Stimulated activated CD4-positive, alpha-beta T cell treated with anti-CD3 and anti-CD28 coated beads, TNF-alpha, amount 100 ng/mL, for 48 hours (primary cell): ENCODE data around the gene SHISAL2A.

Experiments
- DNase-seq, 3 donors: peaks; one replicate each; pipeline ENCODE4 v3.0.0-alpha.2; 2020; ENCODE audit warnings: low read depth in 3 of 3

SHISAL2A gene

DNA sequence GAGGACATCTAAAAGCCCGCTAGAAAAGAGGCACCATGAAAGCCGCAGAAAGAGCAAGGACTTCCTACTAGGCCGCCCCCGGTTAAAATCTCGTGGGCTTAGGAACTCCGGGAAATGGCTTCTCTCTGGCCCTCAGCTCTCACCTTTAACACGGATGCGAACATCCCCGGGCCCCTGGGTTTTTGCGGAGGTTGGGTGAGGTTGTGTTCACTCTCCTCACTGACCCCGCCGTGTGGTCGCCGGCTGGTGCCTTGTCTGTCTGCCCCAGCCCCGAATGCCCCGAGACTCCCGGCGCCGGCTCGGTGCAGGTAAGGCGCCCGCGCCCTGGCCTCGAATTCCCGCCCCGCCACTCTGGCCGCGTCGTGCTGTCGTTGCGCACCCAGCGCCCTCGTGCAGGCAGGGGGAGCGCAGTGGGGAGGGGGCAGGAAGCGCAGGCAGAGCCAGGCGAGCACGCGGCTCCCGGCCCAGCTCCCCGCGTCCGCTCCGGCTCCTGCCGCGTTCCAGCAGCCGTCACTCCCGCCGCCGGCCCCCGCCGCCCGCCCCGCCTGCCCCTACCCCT, at the start of gene SHISAL2A:
Gene SHISAL2A, plus strand, starts transcription at position 437 of the 559 bp plus-strand sequence. CDS start 326 bp downstream, outside the sequence.
- peak in 1 of 3 donors; percentile 22 for DNase-seq

DNA sequence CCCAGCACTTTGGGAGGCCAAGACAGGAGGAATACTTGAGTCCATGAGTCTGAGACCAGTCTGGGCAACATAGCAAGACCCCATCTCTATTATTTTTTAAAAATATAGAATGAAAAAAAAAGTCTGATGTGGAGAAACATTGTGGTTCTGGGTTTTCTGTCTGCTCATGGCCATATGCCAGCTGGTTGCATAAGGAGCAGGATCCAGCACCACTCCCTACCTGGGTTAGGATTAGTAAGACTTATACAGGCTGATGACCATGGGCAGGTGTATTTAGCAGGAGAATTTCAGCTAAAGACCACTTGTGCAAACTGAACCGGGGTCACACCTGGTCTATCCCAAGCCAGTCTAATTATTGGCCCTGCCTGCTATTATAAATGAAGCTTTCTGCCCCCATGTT, 47.5 kb upstream of the SHISAL2A start:
- DNase-seq, result no peak

DNA sequence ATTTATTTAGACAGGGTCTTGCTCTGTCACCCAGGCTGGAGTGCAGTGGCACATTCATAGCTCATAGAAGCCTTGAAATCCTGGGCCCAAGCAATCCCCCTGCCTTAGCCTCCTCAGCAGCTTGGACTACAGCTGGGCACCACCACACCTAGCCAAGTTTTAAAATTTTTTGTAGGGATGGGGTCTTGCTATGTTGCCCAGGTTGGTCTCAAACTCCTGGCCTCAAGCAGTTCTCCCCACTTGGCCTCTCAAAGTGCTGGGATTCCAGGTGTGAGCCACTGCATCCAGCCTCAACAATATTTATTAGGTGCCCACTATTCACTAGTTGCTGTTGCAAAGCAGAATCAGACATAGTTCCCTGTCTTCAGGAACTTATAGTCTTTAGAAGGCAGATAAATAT, 44.9 kb upstream of the SHISAL2A start:
- DNase-seq, result no peak

DNA sequence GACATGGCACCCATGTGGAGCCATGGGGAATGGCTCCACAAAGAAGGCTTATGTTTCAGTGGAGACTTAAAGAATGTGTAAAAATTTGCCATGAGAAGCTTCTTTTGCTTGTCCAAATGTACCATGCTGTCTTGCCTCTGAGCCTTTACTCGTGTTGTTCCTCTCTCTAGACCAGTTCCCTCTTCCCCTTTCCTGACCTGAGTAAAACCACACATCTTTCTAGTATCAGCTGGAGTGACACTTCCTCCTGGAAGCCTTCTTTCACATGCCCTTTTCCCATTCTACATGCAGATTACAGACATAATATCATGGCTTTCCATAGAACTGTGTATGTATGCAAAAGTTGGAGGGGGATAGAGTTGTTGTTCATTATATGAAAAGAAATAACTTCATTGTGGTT, 44.4 kb upstream of the SHISAL2A start:
- no peak for DNase-seq

DNA sequence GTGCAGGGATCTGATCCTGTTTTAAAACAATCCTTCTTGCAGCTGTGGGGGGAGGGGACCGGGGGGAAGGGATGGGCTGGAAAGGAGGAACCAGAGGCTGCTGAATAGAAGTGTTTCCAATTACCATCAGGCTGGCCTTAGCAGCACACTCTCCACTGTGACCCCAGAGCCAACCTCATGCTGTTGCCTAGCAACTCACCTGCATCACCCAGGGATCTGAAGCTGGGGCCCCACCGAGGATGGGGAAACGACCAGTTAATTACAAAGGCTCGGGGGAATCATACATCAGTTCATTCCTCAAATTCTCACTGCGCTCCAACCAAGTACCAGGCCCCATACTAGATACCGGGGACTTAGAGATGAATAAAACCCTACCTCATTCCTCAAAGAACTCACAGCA, 42.7 kb upstream of the SHISAL2A start:
- DNase-seq, result no peak

DNA sequence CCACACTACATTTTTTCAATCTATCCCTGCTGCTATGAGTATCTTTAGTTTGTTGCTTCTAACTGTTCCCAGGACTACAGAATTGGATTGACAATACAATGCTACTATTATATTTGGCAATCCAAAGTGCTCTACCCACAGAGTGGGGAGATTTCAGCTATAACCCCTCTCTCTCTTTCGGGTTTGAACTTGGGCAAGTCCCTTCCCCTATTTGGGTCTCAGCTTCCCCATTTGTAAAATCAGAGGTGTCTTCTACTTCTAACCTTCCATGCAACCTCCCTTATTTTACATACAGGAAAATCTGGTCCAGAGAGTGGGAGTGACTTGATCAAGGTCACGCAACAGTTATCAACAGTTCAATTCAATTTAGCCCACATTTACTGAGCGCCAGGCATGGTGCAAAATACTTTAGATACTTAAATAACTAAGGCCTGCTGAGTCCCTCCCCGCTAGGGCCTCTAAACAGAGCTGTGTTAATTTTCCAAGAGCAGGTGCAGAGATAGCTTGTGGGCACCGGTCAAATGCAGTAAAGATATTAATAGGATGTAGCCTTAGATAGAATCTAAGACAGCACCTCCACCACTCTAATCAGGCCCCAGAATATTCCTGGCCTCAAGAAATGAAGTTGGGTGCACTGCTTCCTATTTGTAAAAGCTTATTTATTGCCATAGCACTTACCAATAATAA, 40.2 kb upstream of the SHISAL2A start:
- no peak for DNase-seq

DNA sequence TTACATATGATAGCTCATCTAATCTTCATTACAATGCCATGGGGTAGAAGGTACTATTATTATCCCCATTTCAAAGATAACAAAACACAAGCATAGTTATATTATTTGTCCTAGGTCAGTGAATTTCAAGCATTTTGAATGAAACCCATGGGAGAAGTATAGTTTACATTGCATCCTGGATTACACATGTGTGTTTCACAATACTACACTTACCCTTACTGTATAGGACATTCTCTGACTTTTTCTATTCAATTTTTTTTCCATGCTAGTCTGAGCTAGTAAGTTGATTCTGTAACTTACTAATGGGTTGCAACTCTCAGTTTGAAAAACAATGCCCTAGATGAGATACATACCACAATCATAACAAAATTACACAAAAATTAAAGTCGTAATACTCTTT, 39.5 kb upstream of the SHISAL2A start:
- no peak for DNase-seq

DNA sequence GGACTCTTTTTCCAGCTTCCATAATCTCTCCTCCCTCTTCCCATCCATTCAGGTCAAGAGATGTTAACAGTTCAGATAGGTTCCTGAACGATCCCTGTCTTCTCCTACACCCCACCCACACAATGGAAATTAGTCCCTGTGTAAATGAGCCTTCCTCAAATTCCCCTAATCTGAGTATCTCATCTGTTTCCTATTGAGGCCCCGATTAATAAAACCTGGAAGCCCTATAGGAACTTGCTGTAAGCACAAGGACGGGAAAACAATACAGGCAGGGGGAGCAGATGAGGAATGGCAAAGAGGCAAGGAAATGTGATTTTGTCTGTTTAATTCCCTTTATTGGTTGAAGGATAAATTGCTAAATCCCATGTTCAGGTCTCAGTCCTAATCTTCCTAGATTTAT, 37.9 kb upstream of the SHISAL2A start:
- DNase-seq, result no peak

DNA sequence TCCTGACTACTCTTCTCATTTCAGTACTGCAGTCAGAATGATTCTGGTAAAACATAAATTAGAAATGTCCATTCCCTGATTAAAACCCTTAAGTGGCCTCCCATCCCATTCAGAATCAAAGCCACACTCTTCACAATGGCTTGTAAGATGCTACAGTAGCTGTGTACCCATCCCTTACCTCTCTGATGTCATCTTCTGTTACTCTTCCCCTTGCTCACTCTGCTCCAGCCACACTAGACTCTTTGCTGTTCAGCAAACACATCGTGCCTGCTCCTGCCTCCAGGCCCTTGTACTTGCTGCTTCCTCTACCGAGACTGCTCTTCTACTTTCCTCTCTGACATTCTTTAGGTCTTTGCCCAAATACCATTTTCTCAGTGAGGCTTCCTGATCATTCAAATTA, 35.1 kb upstream of the SHISAL2A start:
- no peak for DNase-seq

DNA sequence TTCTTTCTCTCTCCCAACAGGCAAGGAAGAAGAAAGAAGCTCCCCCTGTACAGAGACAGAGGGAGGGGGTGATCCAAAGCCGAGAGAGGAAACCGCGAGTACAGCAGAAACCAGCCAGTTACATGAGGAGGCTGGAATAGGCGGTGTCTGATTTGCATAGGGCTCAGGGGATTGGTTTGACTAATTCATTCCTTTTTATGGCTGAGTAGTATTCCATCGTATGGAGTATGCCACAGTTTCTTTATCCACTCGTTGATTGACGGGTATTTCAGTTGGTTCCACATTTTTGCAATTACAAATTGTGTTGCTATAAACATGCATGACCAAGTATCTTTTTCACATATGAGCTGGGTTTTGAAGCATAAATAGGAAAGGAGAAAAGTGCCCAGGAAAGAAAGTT, 34.2 kb upstream of the SHISAL2A start:
- DNase-seq, result no peak

DNA sequence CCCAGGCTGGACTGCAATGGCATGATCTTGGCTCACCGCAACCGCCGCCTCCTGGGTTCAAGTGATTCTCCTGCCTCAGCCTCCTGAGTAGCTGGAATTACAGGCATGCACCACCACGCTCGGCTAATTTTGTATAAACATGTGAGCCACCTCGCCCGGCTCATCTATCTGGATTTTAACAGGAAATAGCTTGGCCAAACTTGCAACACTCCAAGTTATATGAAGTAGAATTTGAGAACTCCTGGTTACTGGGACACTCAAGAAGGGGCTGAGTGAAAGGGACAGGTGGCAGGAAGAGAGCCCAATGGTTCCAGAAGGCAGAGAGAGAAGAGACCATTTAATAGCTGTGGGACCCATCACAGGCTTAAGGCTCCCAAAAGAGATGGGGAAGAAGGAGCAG, 33.7 kb upstream of the SHISAL2A start:
- no peak for DNase-seq

DNA sequence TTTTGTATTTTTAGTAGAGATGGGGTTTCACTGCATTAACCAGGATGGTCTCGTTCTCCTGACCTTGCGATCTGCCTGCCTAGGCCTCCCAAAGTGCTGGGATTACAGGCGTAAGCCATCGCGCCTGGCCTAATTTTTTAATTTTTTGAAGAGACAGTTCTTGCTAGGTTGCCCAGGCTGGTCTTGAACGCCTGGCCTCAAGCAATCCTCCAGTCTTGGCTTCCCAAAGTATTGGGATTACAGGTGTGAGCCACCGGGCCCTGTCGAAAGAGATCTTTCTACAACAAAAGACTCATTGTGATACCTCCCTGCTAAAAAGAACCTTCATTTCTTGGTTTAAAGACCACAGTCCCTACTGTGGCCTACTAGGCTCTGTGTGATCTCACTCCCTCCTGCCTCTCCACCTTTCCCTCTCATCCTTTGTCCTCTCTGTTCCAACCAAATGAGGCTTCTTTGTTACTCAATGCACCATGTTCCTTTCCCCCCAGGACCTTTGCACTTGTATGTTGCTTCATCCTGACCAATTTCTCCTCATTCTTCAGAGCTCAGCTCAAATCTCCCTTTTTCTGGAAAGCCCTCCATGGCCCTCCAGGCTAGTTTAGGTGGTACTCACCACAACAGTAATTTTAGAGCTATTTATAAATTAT, 32.3 kb upstream of the SHISAL2A start:
- DNase-seq, result no peak

DNA sequence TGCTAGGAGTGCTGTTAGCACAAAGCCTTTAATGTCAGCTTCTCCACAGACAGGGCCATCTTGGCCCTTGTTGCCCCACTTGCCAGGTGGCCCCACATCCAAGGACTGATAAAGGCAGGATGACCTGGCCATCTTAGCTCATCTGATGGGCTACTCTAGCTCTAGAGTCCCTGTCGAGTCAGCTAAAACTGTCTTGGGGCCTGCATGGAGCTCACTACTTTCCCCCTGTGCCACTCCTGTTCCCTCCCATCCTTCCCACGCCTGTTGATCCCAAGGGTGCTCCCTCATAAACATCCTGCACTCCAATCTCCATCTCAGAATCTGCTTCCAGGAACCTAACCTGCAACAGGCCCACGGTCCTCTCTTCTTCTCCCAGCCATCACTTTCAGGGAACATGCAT, 31.4 kb upstream of the SHISAL2A start:
- no peak for DNase-seq

DNA sequence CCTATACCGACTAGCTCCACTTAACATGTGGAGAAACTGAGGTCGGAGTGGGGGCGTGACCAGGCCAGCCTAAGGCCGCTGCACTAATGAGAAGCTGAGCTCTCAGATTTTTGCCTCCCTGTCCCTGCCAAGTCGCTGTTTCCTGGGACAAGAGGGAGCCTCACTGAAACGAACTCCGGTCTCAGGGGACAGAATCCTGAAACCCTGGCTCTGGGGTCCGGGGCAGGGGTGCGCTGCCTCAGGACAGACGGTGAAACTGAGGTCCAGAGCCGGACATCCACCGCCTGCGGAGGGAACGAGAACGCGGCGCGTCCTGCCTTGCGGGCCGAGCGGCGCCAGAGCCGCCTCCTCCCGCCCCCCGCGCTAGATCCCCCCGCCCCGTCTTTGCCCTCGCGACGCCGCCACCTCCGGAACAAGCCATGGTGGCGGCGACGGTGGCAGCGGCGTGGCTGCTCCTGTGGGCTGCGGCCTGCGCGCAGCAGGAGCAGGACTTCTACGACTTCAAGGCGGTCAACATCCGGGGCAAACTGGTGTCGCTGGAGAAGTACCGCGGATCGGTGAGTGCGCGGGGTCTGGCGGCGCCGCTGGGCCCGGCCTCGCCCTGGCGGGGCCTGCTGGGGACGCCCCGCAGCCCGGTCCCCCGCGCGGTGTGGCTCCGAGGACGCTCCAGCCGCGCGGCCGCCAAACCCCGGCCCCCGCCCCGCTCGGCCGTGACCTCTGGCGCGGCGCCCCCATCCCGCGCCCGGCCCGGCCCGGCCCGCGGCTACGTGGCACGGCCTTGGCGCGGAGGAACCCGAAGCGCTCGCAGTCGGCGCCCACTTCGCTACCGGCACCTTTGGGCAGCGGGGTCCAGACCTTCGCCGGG, 30.7 kb upstream of the SHISAL2A start, which contains the start of gene GPX7:
Gene GPX7, plus strand, starts transcription at position 381 of the 865 bp plus-strand sequence. Its CDS starts 39 bp downstream, at position 420.
- DNase-seq, result peak; percentile 24 to 49 (median 26)

DNA sequence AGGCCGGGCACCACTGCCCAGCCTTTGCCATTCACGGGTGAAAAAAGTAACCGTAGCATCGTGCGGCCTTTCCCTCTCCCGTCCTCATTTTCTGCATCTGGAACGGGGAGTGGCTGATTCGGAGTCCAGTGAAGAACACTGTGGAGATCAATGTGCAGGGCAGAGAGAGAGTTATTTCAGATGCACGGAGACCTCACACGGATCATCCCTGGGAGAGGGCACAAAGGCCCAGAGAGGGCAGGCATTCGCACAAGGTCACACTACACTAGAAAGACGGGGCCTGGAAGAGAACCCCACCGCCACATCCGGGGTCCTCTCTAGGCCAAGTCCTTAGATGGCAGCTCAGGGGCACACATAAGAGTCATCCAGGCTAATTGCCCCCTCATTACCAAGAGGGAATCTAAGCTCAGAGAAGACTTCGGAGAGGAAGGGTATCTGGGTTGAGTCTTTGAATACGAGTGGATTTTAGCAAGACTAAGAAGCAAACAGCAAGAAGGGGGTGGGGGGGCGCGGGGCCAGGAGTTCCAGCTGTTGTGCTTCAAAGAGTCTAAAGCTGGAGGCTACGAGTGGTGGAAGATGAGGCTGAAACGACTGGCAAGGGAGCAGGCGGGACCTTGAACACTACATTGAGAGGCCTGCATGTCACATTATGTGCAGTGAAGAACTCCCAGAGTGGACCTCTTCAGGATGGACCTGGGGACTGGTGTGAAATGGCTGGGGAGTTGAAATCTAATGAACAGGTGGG, 29.9 kb upstream of the SHISAL2A start:
- DNase-seq, result no peak

DNA sequence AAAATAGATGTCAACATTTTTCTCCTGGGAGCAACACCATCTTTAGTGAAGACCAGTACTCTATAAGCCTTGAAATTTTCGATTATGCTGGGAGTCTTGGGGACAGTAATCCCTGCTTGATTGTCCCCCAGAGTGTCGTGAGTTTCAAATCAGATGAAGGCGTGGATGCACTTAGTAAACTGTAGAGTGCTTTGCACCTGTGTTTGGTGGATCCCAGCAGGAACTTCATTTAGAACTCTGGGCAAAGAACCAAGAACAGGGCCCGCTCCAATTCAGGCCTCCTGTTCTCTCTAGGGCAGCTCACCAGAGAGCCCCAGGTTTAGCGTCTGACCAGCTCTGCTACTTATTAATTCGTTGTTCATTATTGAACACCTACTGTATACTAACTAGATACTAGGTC, 29.3 kb upstream of the SHISAL2A start:
- no peak for DNase-seq

DNA sequence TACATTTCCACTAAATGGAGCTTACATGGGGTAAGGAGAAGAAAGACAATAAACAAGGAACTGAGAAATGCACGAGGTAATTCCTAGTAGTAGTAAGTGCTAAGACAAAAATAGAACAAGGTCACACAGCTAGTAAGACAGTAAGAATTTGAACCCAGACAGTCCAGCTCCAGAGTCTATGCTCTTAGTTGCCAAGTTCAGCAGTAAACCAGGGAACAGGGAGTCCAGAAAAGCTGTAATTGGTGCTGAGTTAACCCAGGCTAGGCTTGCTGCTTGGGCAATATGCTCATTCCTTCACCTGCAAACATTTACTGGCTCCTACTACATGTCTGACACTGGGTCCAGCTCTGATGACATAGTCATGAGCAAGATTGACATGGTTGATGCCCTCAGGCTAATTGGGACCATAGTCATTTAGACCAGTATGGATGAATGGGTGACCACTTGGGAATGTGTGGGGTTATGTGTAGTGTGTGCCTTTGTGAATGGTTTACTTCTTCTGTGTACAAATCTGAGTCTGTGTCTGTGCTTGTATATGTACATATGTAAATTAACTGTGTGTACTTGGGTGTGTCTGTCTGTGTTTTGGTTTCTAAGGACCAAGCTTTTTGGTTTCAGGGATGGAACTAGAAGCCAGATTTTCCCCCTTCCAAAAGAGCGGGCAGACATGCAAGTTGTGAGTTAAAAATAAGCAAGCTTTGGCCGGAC, 28.8 kb upstream of the SHISAL2A start:
- no peak for DNase-seq

DNA sequence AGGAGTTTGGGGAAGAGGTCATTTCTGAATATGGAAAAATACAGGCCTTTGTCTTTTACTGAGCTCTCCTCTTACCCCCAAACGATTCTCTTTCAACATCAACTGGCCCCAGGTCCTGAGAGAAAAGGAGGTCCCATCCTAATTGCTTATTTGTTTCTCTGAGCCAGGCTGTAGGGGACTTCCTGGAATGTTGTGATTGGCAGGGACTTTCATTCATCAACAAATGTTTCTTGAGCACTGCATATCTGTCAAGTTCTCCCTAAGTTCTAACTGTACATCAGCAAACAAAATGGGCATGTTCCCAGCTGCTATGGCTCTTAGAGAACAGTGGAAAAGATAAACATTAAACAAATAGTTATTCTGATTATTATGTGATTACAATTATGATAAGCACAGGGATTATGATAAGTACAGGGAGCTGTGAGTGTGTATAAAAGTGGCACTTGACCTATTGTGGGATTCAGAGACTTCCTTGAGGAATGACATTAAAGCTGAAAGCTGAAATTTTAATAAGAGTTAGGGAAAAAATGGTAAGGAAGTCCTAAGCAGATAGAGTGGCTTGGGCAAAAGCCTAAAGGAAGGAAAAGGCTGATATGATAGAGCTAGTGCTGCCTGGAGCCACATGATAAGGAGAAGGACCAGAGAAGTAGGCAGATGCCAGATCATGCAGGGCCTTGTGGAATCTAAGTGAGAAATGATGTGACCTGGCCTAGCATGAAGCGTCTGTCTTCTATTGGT, 19.2 kb upstream of the SHISAL2A start:
- no peak for DNase-seq

DNA sequence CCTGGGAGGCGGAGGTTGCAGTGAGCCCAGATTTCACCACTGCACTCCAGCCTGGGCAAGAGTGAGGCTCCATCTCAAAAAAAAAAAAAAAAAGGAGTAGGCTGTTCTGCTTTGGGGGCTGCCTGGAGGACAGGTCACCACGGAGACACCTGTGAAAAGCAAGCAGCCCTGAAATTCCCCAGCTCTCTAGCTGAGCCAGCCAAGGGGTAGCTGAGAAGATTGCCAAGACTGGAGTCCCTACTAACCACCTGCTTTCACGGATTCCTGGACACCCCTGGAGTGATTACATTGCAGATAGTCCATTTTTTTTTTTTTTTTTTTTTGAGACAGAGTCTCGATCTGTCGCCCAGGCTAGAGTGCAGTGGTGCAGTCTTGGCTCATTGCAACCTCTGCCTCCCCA, 18.3 kb upstream of the SHISAL2A start:
- no peak for DNase-seq

DNA sequence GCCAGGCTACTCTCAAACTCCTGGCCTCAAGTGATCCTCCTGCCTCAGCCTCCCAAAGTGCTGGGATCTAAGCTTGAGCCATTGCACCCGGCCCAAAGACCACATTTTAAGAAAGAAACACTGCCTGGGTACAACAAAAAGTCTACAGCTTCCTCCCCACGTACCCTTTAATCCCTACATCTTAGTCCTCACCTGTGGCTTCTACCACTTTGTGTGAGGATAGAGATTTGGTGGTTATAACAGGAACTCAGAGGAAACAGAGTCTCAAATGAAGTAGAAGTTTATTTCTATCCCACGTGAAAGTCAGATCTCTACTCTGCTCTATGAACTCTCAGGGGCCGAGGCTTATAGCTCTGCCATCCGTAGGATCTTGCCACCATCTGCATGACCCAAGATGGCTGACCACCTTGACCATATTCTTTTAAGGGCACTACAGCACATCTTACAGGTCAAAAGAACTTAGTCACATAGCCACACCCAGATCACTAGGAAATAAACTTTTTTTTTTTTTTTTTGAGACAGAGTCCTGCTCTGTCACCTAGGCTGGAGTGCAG, 17.4 kb upstream of the SHISAL2A start:
- DNase-seq, result no peak
